Activated CD4-positive, CD25-positive, alpha-beta regulatory T cell (primary cell): ENCODE measurements around the gene FBLN2.

Experiments
- DNase-seq, 4 experiments: peaks; one replicate each; lab custom pipeline; 2025; lab: John Stamatoyannopoulos, UW

FBLN2 gene

GRCh38 chr3:13665582-13666226, 116.8 kb downstream of the FBLN2 start:
- DNase-seq: no peak

GRCh38 chr3:13666227-13666619, 117.3 kb downstream of the FBLN2 start:
- no peak for DNase-seq

GRCh38 chr3:13666781-13667709, 118.1 kb downstream of the FBLN2 start:
- DNase-seq: no peak

- no peak for DNase-seq
These were observed 119.2 kb downstream of the FBLN2 start for GRCh38 chr3:13668136-13668535.

GRCh38 chr3:13669457-13669856, 120.5 kb downstream of the FBLN2 start:
- DNase-seq: no peak

- DNase-seq: no peak
These were observed 121.4 kb downstream of the FBLN2 start for GRCh38 chr3:13670292-13670691.

- no peak for DNase-seq
These were observed 122.7 kb downstream of the FBLN2 start for GRCh38 chr3:13671482-13672233.

GRCh38 chr3:13673207-13673606, 124.3 kb downstream of the FBLN2 start:
- no peak for DNase-seq

- DNase-seq: no peak
These were observed 125.7 kb downstream of the FBLN2 start for GRCh38 chr3:13674538-13675185.

- no peak for DNase-seq
These were observed 127.6 kb downstream of the FBLN2 start for GRCh38 chr3:13676356-13677017.

- DNase-seq: no peak
These were observed 128.3 kb downstream of the FBLN2 start for GRCh38 chr3:13677272-13677671.

GRCh38 chr3:13681931-13682330, 133.0 kb downstream of the FBLN2 start:
- no peak for DNase-seq

- DNase-seq: no peak
These were observed 133.5 kb downstream of the FBLN2 start for GRCh38 chr3:13682331-13683013.

GRCh38 chr3:13683288-13683687, 134.4 kb downstream of the FBLN2 start:
- DNase-seq: no peak

- DNase-seq: no peak
These were observed 134.8 kb downstream of the FBLN2 start for GRCh38 chr3:13683772-13684171.

- no peak for DNase-seq
These were observed 135.4 kb downstream of the FBLN2 start for GRCh38 chr3:13684350-13684749.

GRCh38 chr3:13684854-13685253, 135.9 kb downstream of the FBLN2 start:
- no peak for DNase-seq

GRCh38 chr3:13685721-13686120, 136.8 kb downstream of the FBLN2 start:
- no peak for DNase-seq

GRCh38 chr3:13686367-13687160, 137.6 kb downstream of the FBLN2 start:
- DNase-seq: no peak

GRCh38 chr3:13687517-13687943, 138.6 kb downstream of the FBLN2 start:
- DNase-seq: no peak
